ENCODE measurements around the gene PODNL1. TPM values are rescaled to one million over a fixed set of nuclear protein-coding genes. Genes with fewer than 3 reads are reported as not detected.

The PODNL1 gene
- total and polyA plus RNA-seq, 10 of the 15 experiments (the other 5 are each of a cell fraction or from before 2014, with no cell fraction given), result 0.04 to 0.44 TPM; not detected in 8

DNA sequence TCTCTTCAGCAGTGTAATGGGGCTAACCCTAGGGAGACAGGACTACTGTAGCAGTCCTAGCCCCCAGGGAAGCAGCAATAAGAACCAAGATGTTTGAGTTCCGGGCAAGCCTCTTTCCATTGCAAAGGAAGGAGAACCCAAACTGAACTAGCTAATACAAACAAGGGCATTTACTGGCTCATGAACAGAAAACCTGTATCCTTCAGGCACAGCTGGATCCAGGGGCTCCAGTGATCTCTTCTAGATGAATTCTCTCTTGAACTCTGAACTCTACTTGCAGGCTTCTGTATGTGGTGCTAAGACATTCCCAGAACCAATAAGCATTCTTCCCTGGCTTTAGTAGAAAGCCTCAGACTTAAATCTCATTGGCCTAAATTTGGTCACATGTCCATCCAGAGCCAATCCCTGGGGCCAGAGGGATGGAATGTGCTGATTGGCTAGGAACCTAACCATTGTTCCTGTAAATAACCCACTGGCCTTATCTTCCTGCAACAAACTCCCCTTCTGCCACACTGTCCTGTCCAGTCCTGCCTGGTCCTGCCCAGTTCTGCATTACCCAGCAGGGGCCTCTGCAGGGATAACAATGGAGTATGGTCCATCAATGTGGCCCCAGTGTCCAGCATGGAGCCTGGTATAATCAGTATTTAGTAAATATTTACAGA lies 3.9 kb upstream of the PODNL1 start:
- H3K27me3 ChIP-seq (replicated peaks in 1 of 2; ENCODE audit: control insufficient read depth in 2 of 2, insufficient read depth in 2 of 2, low read length in 1 of 2), result no peaks in the 10 kb centered on the region; a peak in 1 of 4 replicates
- H3K9ac ChIP-seq (ENCODE audit: control insufficient read depth, insufficient read depth, low read length), result no peak overlapping the region
- H4K20me1 ChIP-seq (ENCODE audit: control insufficient read depth, insufficient read depth), result no peaks in the 10 kb centered on the region
- DNase-seq (ENCODE audit: low read depth, low spot score) (no peak), FAIRE-seq (no peak), ATAC-seq (no peak)
- no TSS peak for BruUV-seq (replicated peaks)
- no peaks in the 10 kb centered on the region for H3K4me1 ChIP-seq (ENCODE audit: control insufficient read depth, insufficient read depth, low read length)
- no peak overlapping the region for H3K4me2 ChIP-seq (ENCODE audit: control insufficient read depth, insufficient read depth)
- in situ Hi-C loops (cut with MboI) (no loop called here), intact Hi-C loops (cut with micrococcal nuclease; ENCODE audit: unreplicated experiment) (no loop called here)
- H2AFZ ChIP-seq (ENCODE audit: control insufficient read depth, low read depth, low read length), result peak overlapping the region; percentile 17; the same call in 1 of the 2 replicates
- ChIA-PET SMC1A (ENCODE audit: uncharacterized antibody, unreplicated experiment) (interaction anchor here (0.6 kb wide), 1 partner anchor 319 kb away, joined by 3 read pairs; no protein-coding TSS in a partner anchor), RAD21 (ENCODE audit: unreplicated experiment) (no interaction called here), POLR2A (no interaction called here), CTCF (no interaction called here)
- H3K36me3 ChIP-seq (ENCODE audit: control insufficient read depth in 2 of 2, insufficient read depth in 2 of 2, low read length in 1 of 2), result no peaks in the 10 kb centered on the region
- 79% methylated on average over 1 of the region's 1 CpG for WGBS (ENCODE audit: insufficient coverage, insufficient replicate concordance, low lambda C conversion rate, missing lambda C conversion rate)
- H3K9me3 ChIP-seq (replicated peaks; ENCODE audit: control insufficient read depth, insufficient read depth, low read length), result peaks cover 2% of the 10 kb centered on the region; the same call in 1 of the 3 replicates
- no peak overlapping the region for H3K27ac ChIP-seq (ENCODE audit: control insufficient read depth, insufficient read depth)
- no peak overlapping the region for H3K4me3 ChIP-seq
- TF ChIP-seq, protein P1, sequence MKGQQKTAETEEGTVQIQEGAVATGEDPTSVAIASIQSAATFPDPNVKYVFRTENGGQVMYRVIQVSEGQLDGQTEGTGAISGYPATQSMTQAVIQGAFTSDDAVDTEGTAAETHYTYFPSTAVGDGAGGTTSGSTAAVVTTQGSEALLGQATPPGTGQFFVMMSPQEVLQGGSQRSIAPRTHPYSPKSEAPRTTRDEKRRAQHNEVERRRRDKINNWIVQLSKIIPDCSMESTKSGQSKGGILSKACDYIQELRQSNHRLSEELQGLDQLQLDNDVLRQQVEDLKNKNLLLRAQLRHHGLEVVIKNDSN (IDR thresholded peaks at IDR 0.05; ENCODE audit: borderline replicate concordance, extremely low read length, insufficient read depth, low read depth, low read length), result peak; percentile 12
- TF ChIP-seq, protein P2, sequence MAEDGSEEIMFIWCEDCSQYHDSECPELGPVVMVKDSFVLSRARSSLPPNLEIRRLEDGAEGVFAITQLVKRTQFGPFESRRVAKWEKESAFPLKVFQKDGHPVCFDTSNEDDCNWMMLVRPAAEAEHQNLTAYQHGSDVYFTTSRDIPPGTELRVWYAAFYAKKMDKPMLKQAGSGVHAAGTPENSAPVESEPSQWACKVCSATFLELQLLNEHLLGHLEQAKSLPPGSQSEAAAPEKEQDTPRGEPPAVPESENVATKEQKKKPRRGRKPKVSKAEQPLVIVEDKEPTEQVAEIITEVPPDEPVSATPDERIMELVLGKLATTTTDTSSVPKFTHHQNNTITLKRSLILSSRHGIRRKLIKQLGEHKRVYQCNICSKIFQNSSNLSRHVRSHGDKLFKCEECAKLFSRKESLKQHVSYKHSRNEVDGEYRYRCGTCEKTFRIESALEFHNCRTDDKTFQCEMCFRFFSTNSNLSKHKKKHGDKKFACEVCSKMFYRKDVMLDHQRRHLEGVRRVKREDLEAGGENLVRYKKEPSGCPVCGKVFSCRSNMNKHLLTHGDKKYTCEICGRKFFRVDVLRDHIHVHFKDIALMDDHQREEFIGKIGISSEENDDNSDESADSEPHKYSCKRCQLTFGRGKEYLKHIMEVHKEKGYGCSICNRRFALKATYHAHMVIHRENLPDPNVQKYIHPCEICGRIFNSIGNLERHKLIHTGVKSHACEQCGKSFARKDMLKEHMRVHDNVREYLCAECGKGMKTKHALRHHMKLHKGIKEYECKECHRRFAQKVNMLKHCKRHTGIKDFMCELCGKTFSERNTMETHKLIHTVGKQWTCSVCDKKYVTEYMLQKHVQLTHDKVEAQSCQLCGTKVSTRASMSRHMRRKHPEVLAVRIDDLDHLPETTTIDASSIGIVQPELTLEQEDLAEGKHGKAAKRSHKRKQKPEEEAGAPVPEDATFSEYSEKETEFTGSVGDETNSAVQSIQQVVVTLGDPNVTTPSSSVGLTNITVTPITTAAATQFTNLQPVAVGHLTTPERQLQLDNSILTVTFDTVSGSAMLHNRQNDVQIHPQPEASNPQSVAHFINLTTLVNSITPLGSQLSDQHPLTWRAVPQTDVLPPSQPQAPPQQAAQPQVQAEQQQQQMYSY (CRISPR knock-in tag; IDR thresholded peaks at IDR 0.05), result no peak
- TF ChIP-seq STAT1 (conservative IDR thresholded peaks at IDR 0.05), result no peak
- TF ChIP-seq TARDBP (IDR thresholded peaks at IDR 0.05; ENCODE audit: borderline replicate concordance), result no peak
- no peaks in the 10 kb centered on the region for H3K79me2 ChIP-seq (ENCODE audit: control insufficient read depth, insufficient read depth, low read length)
